ENCODE measurements around the gene TTC39A.
"Not testable (repeated sequence)": the region's sequence is repeated elsewhere in the genome, so short reads cannot be mapped to it uniquely, and the experiment has no call there.

TTC39A gene

DNA sequence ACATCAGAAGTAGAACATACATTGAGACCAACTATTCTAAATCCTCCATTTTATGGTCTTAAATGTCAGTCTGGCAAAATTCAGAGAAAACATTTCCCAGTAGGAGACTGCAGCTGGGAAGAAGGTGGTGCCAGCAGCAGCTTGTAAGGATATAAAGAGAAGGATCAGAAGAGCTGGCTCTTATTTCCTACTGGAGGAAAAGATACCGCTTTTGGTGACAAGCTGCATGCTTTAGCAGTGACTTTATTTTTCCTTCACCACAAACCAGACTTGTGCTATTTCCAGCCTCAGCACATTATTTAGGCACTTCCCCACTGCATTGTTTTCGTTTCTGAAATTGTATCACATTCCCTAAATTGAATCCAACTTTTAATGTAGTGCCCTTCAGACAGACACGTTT, 65.9 kb downstream of the TTC39A start:
- DNase-seq = no peak

DNA sequence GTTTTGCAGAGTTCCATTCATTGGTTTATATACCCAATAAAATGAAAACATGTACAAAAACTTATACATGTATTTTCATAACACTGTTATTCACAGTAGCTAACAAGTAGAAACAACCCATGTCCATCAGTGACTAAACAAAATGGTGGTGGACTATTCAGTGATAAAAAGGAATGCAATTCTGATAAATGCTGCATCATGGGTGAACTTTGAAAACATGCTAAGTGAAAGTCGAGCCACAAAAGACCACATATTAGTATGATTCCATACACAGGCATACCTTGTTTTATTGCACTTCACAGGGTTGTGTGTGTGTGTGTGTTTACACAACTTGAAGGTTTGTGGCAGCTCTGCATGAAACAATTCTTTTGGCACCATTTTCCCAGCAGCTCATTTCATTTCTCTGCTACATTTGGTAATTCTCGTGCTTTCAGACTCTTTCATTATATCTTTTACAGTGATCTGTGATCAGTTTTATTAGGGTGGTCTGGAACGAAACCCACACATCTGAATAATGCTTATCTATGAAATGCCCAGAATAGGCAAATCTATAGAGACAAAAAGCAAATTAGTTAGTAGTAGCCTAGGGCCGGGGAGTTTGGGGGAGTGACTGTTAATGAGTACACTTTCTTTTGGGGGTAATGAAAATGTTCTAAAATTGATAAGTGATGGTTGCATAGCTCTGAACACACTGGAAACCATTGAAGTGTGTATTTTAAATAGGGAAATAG, 67.0 kb downstream of the TTC39A start:
- DNase-seq = no peak

DNA sequence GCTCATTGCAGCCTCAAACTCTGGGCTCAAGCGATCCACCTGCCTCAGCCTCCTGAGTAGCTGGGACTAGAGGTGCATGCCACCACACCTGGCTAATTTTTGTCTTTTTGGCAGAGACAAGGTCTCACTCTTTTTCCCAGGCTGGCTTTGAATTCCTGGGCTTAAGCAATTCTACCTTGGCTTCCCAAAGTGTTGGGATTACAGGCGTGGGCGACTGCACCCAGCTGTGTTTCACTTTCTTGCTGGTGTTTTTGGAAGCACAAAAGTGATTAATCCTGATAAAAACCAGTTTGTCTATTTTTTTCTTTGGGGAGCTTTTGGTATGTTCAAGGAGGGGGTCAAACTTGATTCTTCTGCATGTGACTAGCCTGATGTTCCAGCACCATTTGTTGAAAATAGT, 75.0 kb downstream of the TTC39A start:
- DNase-seq = no peak

DNA sequence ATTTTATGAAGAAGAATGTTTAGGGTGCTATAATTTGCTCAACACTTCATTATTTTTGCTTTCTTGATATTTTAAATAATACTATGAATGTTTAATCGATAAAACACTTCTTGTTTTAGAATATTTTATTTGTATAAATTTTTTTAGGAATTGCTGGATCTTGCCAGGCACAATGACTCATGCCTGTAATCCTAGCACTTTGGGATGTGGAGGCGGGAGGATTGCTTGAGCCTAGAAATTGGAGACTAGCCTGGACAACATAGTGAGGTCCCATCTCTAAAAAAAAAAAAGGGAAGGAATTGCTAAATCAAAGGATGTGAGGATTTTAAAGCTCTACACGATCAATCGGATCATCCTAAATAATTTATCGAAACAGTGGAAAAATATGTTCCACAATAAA, 76.7 kb downstream of the TTC39A start:
- DNase-seq = no peak

DNA sequence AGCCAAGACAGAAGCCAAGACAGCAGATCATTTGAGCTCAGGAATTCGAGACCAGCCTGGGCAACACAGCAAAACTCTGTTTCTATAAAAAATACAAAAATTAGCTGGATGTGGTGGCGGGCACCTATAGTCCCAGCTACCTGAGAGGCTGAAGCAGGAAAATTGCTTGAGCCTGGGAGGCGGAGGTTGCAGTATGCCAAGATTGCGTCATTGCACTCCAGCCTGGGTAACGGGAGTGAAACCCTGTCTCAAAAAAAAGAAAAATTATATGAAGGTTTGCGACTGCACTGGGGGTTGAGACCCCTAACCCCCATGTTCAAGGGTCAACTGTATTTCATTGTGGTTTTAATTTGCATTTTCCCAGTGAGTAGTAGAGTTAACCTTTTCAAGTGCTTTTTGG, 78.0 kb downstream of the TTC39A start:
- DNase-seq = no peak

DNA sequence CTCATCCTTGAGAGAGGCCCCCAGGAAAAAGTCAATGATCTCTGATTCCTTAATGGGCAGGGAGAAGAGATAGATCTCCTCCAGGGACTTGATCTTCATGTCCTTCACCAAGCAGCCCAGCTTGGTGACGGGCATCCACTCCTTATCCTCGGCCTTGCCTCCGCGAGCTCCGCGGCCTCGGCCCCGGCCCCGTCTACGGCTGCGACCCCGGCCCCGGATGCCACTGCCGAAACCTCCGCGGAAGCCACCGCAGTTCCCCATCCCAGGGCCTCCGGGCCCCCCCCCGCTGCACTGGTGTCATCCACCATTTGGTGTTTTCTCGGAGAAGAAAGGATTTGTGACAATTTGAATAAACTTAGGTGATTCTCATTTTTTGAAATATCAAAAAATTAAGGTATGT, 79.2 kb downstream of the TTC39A start:
- DNase-seq = not testable (repeated sequence)

DNA sequence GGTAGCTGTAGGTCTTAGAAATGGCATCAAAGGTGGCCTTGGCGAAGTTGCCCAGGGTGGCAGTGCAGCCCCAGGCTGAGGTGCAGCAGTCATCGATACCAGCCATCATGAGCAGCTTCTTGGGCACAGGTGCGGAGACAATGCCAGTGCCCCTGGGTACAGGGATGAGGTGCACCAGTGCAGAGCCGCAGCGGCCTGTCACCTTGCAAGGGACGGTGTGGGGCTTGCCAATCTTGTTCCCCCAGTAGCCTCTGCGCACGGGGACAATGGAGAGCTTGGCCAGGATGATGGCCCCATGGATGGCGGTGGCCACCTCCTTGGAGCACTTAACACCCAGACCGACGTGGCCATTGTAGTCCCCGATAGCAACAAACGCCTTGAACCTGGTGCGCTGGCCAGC, 79.6 kb downstream of the TTC39A start:
- not testable (repeated sequence) for DNase-seq

DNA sequence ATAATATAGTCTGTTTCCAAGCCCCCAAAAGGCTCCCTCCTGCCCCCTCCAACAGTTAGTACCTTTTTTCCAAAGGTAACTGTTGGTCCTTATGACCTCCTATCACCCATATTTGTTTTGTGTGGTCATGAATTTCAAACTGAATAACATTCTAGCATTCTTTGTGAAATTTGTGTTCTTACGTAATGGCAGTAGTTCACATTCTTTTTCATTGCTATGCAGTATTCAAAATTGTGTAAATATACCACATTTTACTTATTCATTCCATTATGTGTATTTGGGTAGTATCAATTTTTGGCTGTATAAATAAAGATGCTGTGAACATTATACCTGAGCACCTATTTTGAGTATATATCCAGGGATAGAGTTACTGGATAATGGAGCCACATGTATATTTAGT, 80.9 kb downstream of the TTC39A start:
- DNase-seq = no peak

DNA sequence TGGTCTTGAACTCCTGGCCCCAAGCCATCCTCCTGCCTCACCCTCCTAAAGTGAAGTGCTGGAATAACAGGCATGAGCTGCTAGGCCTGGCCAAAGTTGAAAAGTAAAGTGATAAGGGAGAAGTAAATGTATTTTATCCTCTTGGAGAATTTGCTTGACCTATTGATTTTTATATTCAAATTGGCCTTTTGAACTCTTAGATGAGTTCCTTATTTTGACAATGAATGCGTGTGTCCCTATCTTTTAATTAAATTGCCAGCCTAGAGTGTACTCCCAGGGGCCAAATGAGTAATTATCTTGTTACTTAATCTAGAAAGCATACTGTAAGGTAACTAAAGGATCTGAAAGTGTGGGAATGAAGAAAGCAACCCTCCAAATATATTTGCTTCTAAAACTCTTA, 82.9 kb downstream of the TTC39A start:
- DNase-seq = no peak

DNA sequence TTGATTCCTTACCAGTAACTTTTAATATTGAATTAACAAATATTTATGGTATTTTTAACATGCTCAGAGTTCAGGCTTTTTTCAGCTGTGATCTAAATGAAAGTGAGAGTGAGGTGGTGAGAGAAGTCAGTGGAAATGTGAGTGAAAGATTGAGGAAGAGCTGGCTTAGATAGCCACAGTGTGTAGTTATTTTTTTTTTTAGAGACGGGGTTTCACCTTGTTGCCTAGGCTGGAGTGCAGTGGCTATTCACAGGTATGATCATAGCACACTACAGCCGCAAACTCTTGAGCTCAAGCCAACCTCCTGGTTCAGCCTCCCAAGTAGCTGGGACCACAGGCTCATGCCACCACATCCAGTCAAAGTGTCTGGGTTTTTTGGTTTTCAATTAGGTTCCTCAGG, 83.3 kb downstream of the TTC39A start:
- DNase-seq = no peak

DNA sequence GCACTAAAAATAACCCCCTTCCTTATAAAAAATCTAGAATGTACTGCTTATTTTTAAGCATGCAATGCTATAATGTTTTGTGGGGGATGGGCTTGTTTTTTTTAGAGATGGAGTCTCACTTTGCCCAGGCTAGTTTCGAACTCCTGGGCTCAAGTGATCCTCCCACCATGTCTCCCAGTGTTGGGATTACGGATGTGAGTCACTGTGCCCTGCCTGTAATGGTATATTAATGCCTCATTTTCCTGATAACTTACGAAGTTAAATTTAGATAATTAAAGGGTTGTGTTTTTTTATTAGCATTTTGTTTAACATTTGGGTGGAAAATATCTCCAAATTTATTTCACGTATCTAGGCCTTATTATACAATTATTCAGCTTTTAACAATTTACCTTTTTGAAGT, 87.8 kb downstream of the TTC39A start:
- no peak for DNase-seq

DNA sequence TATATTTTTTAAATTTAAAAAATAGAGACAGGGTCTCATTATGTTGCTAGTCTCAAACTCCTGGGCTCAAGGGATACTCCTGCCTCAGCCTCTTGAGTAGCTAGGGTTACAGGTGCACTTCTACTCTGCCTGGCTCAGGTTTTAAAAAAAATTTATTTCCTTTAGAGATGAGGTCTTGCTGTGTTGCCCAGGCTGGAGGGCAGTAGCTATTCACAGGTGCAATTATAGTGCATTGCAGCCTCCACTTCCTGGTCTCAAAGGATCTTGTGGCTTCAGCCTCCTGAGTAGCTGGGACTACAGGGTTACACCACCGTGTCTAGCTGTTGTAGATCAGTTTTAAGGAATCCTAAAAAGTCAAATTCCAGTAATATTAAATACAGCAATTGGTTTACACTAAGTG, 89.2 kb downstream of the TTC39A start:
- DNase-seq = no peak

DNA sequence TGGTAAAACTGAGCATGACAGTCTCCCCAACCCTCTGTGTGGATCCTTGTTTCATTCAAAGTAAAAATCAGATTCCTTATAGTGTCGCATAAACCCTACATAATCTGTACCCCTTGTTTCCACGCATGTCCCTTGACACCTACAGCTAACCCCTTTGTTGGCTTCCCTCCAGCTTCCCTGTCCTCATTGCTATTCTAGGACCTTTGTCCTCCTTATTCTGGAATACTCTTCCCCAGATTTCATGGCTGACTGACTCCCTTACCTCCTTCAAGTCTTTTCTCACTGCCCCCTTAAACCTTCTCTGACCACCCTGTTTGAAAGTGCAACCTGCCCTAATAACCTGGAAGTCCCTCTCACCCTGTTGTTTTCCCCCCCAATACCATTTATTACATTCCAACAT, 90.3 kb downstream of the TTC39A start:
- no peak for DNase-seq

DNA sequence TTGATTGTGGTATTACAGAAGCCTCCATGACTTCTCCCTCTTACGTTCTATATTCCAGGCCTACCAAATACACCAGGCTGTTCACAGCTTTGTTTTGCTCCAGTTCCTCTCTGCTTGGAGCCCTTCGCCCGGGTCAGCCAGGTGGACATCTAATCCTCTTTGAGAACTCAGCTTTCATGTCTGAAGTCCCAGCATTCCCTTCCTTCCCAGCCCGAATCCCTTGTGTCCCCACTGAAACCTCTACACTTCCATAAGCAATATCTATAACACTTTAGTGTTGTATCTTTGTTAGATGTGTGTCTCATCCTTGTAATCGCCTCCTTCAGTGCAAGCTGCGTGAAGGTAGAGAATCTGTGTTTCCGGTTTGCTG, 92.3 kb downstream of the TTC39A start:
- DNase-seq = no peak

DNA sequence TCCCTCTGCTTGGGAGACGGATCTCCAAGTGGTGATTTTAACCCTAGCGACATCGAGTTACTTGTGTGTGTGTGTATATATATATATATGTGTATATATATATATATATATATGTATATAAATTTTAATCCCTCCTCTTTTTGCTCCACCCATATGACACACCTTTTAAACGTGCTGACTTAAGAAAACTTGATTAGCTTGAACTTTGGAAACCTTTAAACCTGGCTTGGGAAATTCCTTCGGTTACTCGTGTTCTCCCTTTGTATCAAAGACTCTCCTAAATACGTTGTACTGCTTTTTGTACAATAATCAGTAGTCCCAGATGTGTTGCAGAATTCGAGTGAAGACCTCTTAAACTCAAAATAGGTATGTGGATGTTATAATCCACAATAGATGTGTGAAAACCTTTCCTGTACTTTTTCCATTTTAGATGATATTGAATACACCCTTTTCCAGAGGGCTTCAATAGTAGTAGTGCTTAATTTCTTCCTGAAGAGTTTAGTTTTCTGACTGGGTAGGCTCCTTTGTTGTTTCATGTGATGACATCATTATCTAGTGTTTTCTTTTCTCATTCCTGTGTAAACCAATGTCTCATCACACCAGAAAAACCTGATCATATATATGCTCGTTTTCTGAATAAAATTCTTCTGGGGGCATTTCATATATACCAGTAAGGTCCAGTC, 92.9 kb downstream of the TTC39A start:
- no peak for DNase-seq
